Prostate gland (tissue), 2 donors: ENCODE data around the gene CDK14. TPM values are rescaled to one million over a fixed set of nuclear protein-coding genes. Genes with fewer than 3 reads are reported as not detected.

Source experiments
- DNase-seq: peaks from one replicate; pipeline ENCODE4 v3.0.0-alpha.2; 2019; ENCODE audit warnings: low spot score
- H3K27ac ChIP-seq, 2 donors: fragments of 200-600 bp; sonication (generic); 2 replicates each; pipeline ENCODE4 v1.5.1; 2017 to 2019
- H3K27me3 ChIP-seq: fragments of 200-600 bp; sonication (generic); replicated peaks from 2 replicates; pipeline ENCODE4 v1.5.1; 2019; ENCODE audit not compliant: insufficient read depth
- H3K36me3 ChIP-seq, 2 donors: fragments of 200-600 bp; sonication (generic); 1 replicate in 1 of 2; 2 replicates in 1 of 2; pipeline versions ENCODE4 v1.5.1 to v1.8.1; 2017 to 2019
- H3K4me1 ChIP-seq: fragments of 200-600 bp; sonication (generic); replicated peaks from 2 replicates; pipeline ENCODE4 v1.5.1; 2019
- H3K4me3 ChIP-seq, 2 donors: fragments of 200-600 bp; sonication (generic); 2 replicates each; pipeline ENCODE4 v1.5.1; 2017 to 2019
- H3K9me3 ChIP-seq: fragments of 200-600 bp; sonication (generic); 2 replicates; pipeline ENCODE4 v1.5.1; 2017
- POLR2A ChIP-seq: fragments of 450-650 bp; IDR thresholded peaks from one replicate; pipeline ENCODE4 v1.6.1; 2016; ENCODE audit warnings: antibody characterized with exemption, mild to moderate bottlenecking
- POLR2AphosphoS5 ChIP-seq: sonication (generic); formaldehyde crosslinking; IDR thresholded peaks from one replicate; pipeline ENCODE4 v1.6.1; 2017; ENCODE audit warnings: antibody characterized with exemption
- WGBS: methylation state at CpG from one replicate; pipeline ENCODE4 v1.1.5; 2018; 5-methylcytosine and 5-hydroxymethylcytosine counted together
- intact Hi-C: fragments of 100-400 bp; cut with DNase I; formaldehyde crosslinking; loops from one replicate; pipeline ENCODE4 v1.14.2; 2022
- total RNA-seq, 2 donors: library from RNA; depleted of rRNA; stranded (reverse); fragments of >200 nt; gene quantifications; one replicate each; pipeline ENCODE4 v1.1.0, GENCODE V29; 2016
- TF ChIP-seq, protein P1 (sequence below), 4 experiments: fragments of 200-600 bp in 2 of 4; fragments of 450-650 bp in 2 of 4; sonication (generic) in 2 of 4; IDR thresholded peaks; 1 replicate in 3 of 4; 2 replicates in 1 of 4; pipeline ENCODE4 v1.5.1; 2016 to 2019; ENCODE audit warnings: antibody characterized with exemption in 4 of 4, mild to moderate bottlenecking in 2 of 4, moderate library complexity in 2 of 4

Gene CDK14
- total RNA-seq, 2 donors from 2014 or later = 13.7 to 20.7 TPM

DNA sequence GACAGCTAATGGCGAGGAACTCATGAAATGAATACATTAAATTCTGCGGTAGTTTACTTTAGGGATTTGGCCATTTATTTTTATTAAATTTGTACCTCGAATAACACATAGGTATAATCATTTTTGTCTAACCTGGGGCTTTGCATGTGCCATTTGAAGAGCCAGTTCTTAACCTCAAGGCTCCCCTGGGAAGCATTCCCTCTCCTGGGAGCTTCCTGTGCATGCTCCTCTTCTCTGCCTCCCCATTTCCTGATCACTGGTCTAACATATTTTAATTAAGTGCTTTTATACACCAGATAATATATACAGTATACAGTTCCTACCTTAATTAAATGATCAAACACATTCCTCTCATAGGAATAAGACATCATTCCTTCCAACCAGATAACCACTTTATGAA, 484.2 kb downstream of the CDK14 start:
- TF ChIP-seq POLR2A = no peak
- no peak for TF ChIP-seq POLR2AphosphoS5
- TF ChIP-seq, protein P1, sequence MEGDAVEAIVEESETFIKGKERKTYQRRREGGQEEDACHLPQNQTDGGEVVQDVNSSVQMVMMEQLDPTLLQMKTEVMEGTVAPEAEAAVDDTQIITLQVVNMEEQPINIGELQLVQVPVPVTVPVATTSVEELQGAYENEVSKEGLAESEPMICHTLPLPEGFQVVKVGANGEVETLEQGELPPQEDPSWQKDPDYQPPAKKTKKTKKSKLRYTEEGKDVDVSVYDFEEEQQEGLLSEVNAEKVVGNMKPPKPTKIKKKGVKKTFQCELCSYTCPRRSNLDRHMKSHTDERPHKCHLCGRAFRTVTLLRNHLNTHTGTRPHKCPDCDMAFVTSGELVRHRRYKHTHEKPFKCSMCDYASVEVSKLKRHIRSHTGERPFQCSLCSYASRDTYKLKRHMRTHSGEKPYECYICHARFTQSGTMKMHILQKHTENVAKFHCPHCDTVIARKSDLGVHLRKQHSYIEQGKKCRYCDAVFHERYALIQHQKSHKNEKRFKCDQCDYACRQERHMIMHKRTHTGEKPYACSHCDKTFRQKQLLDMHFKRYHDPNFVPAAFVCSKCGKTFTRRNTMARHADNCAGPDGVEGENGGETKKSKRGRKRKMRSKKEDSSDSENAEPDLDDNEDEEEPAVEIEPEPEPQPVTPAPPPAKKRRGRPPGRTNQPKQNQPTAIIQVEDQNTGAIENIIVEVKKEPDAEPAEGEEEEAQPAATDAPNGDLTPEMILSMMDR (IDR thresholded peaks at IDR 0.05) = no peak
- Histone ChIP-seq H3K9me3 (no peaks in the 10 kb centered on the region), H3K27me3 (no peaks in the 10 kb centered on the region), H3K27ac (no peak overlapping the region), H3K36me3 (no peaks in the 10 kb centered on the region), H3K4me1 (no peaks in the 10 kb centered on the region), H3K4me3 (no peak overlapping the region)
- no peak for DNase-seq
- WGBS = 87% methylated on average over 3 of the region's 3 CpGs
- intact Hi-C loops = loop anchor here (10.0 kb wide), 2 partner anchors 184 to 554 kb away; partner anchors contain the start of gene FZD1

DNA sequence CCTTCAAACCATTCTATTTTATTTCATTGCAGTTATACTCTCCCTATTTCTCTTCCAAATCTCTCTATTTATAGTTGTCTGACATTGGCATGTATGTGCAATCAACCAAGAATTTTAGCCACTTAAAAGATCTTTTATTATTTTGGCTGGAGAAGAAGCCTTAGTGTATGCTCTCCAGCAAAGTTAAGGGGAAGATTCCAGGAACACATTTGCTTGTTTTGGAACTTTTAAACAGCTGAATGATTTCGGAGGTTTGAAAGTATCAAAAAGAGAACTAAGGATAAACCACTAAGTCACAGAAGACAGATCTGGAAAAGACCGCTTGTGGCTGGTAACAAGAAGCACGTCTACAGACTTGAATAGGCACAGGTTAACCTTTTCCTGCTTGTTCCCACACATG, 485.9 kb downstream of the CDK14 start:
- Histone ChIP-seq H3K4me1 (no peaks in the 10 kb centered on the region), H3K27me3 (no peaks in the 10 kb centered on the region), H3K27ac (no peak overlapping the region), H3K4me3 (no peak overlapping the region), H3K9me3 (no peaks in the 10 kb centered on the region), H3K36me3 (no peaks in the 10 kb centered on the region)
- 13% methylated on average over 3 of the region's 3 CpGs for WGBS
- TF ChIP-seq, protein P1 (IDR thresholded peaks at IDR 0.05) = no peak
- TF ChIP-seq POLR2A (no peak), POLR2AphosphoS5 (no peak)
- intact Hi-C loops = loop anchor here (10.0 kb wide), 2 partner anchors 183 to 553 kb away; partner anchors contain the start of gene FZD1
- DNase-seq = no peak

DNA sequence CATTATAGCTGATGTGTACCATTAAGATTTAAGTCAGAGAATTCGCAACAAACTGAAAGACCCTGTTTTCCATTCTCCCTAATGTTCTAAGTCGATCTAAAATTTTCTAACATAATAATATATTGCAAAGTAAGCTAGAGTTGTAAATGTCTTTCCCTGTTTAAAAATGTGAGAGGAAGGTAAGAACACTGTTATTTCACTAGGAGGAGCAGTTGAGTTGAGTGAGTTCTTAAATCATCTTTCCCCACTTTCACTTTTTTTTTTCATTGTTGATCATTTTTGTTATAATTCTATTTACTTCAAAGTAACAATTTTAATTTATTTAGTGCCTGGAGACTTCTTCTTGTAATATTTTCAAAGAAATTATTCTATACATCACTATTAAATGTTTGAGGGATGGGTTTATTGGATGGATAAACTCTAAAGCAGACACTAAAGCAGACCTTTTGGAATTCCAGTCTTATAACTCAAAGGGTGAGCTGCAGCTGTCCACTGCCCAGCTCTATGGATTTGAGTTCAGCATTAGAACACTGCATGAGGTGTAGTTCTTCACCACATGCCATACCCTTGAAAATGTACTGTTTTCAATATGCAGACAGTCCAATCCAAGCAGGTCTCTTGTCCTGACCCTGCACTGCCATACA, 486.9 kb downstream of the CDK14 start:
- Histone ChIP-seq H3K9me3 (no peaks in the 10 kb centered on the region), H3K4me3 (no peak overlapping the region), H3K27me3 (no peaks in the 10 kb centered on the region), H3K36me3 (no peaks in the 10 kb centered on the region), H3K27ac (no peak overlapping the region), H3K4me1 (no peaks in the 10 kb centered on the region)
- 49% methylated on average over 2 of the region's 2 CpGs for WGBS
- TF ChIP-seq POLR2A (no peak), POLR2AphosphoS5 (no peak)
- TF ChIP-seq, protein P1 (IDR thresholded peaks at IDR 0.05) = peak in 3 of 4 experiments; percentile 26 to 61 (median 54)
- no peak for DNase-seq
- intact Hi-C loops = loop anchor here (10.0 kb wide), 2 partner anchors 182 to 552 kb away; partner anchors contain the start of gene FZD1

DNA sequence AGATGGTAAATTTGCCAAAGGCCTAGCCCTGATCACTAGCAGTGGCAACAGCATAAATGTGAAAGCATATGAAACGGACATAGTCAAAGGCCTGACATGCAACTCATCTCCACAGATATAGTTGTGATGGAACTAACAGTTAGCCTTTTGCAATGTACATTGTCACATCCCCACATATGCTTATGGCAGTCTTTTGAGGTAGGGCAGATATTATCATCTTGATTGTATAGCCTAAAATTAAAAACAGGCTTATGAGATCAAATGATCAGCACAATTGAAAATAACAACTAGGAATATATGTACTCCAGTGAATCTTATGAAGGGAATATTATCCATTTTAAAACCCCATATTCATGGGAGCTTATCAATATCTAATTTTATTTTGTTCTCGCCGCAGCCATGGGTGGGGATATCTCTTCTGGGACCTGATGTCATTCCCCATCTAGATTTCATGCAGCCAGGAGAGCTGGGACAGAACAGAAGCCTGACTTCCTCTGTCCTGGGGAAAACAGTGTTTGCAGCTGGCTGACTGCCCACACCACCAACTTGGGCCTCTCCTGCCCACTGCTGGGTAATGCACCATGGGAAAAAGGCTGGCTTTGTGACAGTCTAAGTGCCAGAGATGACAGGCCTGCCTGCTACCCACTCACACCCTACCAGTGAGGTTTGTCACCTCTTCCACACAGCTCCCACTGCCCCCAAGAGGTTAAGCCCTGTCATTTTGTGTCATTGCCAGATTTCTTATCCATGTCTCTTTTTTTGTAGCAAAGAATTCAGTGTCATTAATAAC, 487.9 kb downstream of the CDK14 start:
- intact Hi-C loops = loop anchor here (10.0 kb wide), 2 partner anchors 181 to 551 kb away; partner anchors contain the start of gene FZD1
- Histone ChIP-seq H3K4me1 (no peaks in the 10 kb centered on the region), H3K36me3 (no peaks in the 10 kb centered on the region), H3K27me3 (no peaks in the 10 kb centered on the region), H3K9me3 (no peaks in the 10 kb centered on the region), H3K4me3 (no peak overlapping the region), H3K27ac (no peak overlapping the region)
- no peak for DNase-seq
- TF ChIP-seq, protein P1 (IDR thresholded peaks at IDR 0.05) = no peak
- TF ChIP-seq POLR2AphosphoS5 (no peak), POLR2A (no peak)
- 79% methylated on average over 3 of the region's 3 CpGs for WGBS
